HuH-7.5 (cell line): ENCODE data around the gene LRP3.

Experiments used
- DNase-seq: peaks from one replicate; pipeline ENCODE4 v3.0.0; 2011; ENCODE audit warnings: low spot score

Gene LRP3

GRCh38 chr19:33236696-33237390 is 42.7 kb downstream of the LRP3 start:
- no peak for DNase-seq

- no peak for DNase-seq
Measured at GRCh38 chr19:33238481-33239149, 44.5 kb downstream of the LRP3 start.

- no peak for DNase-seq
Measured at GRCh38 chr19:33239223-33239975, 45.3 kb downstream of the LRP3 start.

- DNase-seq, result no peak
Measured at GRCh38 chr19:33240181-33240771, 46.1 kb downstream of the LRP3 start.

GRCh38 chr19:33241091-33241529 is 47.0 kb downstream of the LRP3 start:
- DNase-seq, result no peak

GRCh38 chr19:33241530-33242101 is 47.5 kb downstream of the LRP3 start:
- DNase-seq, result peak; percentile 68

GRCh38 chr19:33242131-33242530 is 48.0 kb downstream of the LRP3 start:
- DNase-seq, result no peak

GRCh38 chr19:33242911-33243310 is 48.8 kb downstream of the LRP3 start:
- DNase-seq, result no peak

- no peak for DNase-seq
Measured at GRCh38 chr19:33245948-33246708, 52.0 kb downstream of the LRP3 start.

- no peak for DNase-seq
Measured at GRCh38 chr19:33246709-33247440, 52.7 kb downstream of the LRP3 start.

GRCh38 chr19:33247441-33247819 is 53.3 kb downstream of the LRP3 start:
- DNase-seq, result no peak

GRCh38 chr19:33248104-33248503 is 54.0 kb downstream of the LRP3 start:
- DNase-seq, result no peak

GRCh38 chr19:33248553-33248953 is 54.4 kb downstream of the LRP3 start:
- peak; percentile 68 for DNase-seq

GRCh38 chr19:33248954-33249613 is 55.0 kb downstream of the LRP3 start:
- DNase-seq, result peak; percentile 53

- DNase-seq, result no peak
Measured at GRCh38 chr19:33249740-33250366, 55.7 kb downstream of the LRP3 start.

- DNase-seq, result no peak
Measured at GRCh38 chr19:33250500-33250899, 56.4 kb downstream of the LRP3 start.

GRCh38 chr19:33251076-33251475 is 56.9 kb downstream of the LRP3 start:
- DNase-seq, result no peak

GRCh38 chr19:33251526-33252090 is 57.5 kb downstream of the LRP3 start:
- no peak for DNase-seq

GRCh38 chr19:33252418-33252962 is 58.4 kb downstream of the LRP3 start:
- no peak for DNase-seq
